IMR-90 (cell line): ENCODE measurements around the gene GDI2. TPM values are rescaled to one million over a fixed set of nuclear protein-coding genes. Genes with fewer than 3 reads are reported as not detected.

Experiments used
- ATAC-seq: fragments of 200-7000 bp; cut with Tn5 transposase; 2 replicates; pipeline ENCODE4 v1.9.1; 2020; ENCODE audit warnings: low read depth, mild to moderate bottlenecking, moderate library complexity
- BruUV-seq: library from RNA; stranded (reverse); fragments of 400-500 nt; replicated peaks from 2 replicates; lab custom pipeline; 2021; lab: Mats Ljungman, UMichigan
- CTCF ChIA-PET: fragments of 300-600 bp; formaldehyde crosslinking; extraction: SDS; loops from one replicate; lab custom pipeline; 2021; ENCODE audit warnings: antibody characterized with exemption; lab: Yijun Ruan, JAX
- POLR2A ChIA-PET: fragments of 300-600 bp; sonication (Branson Sonifier 250); formaldehyde crosslinking; loops from one replicate; lab custom pipeline; 2022; ENCODE audit warnings: antibody characterized with exemption; ENCODE audit not compliant: unreplicated experiment; lab: Charles Lee
- DNase-seq: peaks from one replicate; pipeline ENCODE4 v3.0.0; 2013
- H2AFZ ChIP-seq: replicated peaks from 2 replicates; pipeline ENCODE3; 2013; ENCODE audit warnings: low read length, mild to moderate bottlenecking; ENCODE audit not compliant: poor library complexity
- H2AK5ac ChIP-seq: 2 replicates; pipeline ENCODE4 v1.6.1; 2013; ENCODE audit warnings: low read depth, low read length, inconsistent platforms
- H2AK9ac ChIP-seq: replicated peaks from 2 replicates; pipeline ENCODE3; 2013; ENCODE audit warnings: mild to moderate bottlenecking, low read depth, low read length, moderate library complexity; ENCODE audit not compliant: poor library complexity
- H2BK120ac ChIP-seq: 2 replicates; pipeline ENCODE4 v1.6.1; 2013; ENCODE audit warnings: low read depth, low read length, inconsistent platforms
- H2BK15ac ChIP-seq: 3 replicates; pipeline ENCODE4 v1.6.1; 2013; ENCODE audit warnings: low read depth, low read length, inconsistent platforms
- H2BK20ac ChIP-seq: 2 replicates; pipeline ENCODE4 v1.6.1; 2013; ENCODE audit warnings: low read depth, mild to moderate bottlenecking, inconsistent platforms, low read length, moderate library complexity
- H2BK5ac ChIP-seq: 2 replicates; pipeline ENCODE4 v1.6.1; 2013; ENCODE audit warnings: mild to moderate bottlenecking, low read depth, low read length, inconsistent platforms; ENCODE audit not compliant: poor library complexity, severe bottlenecking
- H3K14ac ChIP-seq: replicated peaks from 2 replicates; pipeline ENCODE4 v1.6.1; 2013; ENCODE audit warnings: low read depth, low read length, inconsistent platforms
- H3K18ac ChIP-seq: 2 replicates; pipeline ENCODE4 v1.6.1; 2013; ENCODE audit warnings: low read depth, low read length, control low read depth
- H3K23ac ChIP-seq: 2 replicates; pipeline ENCODE4 v1.6.1; 2013; ENCODE audit warnings: low read depth, low read length, inconsistent platforms
- H3K27ac ChIP-seq: 2 replicates; pipeline ENCODE4 v1.5.1; 2013; ENCODE audit warnings: mild to moderate bottlenecking, control low read depth, low read length; ENCODE audit not compliant: insufficient read depth
- H3K27me3 ChIP-seq: 2 replicates; pipeline ENCODE4 v1.6.1; 2013; ENCODE audit warnings: low read length; ENCODE audit not compliant: control insufficient read depth, insufficient read depth
- H3K36me3 ChIP-seq: 2 replicates; pipeline ENCODE4 v1.6.1; 2013; ENCODE audit warnings: low read length, mixed read lengths; ENCODE audit not compliant: control insufficient read depth, insufficient read depth
- H3K4ac ChIP-seq: 2 replicates; pipeline ENCODE4 v1.6.1; 2013; ENCODE audit warnings: low read depth, low read length, inconsistent platforms
- H3K4me1 ChIP-seq: 2 replicates; pipeline ENCODE4 v1.6.1; 2013; ENCODE audit warnings: low read length, mixed read lengths; ENCODE audit not compliant: control insufficient read depth, insufficient read depth
- H3K4me2 ChIP-seq: 2 replicates; pipeline ENCODE4 v1.6.1; 2013; ENCODE audit warnings: low read depth, mild to moderate bottlenecking, control low read depth, low read length, moderate library complexity
- H3K4me3 ChIP-seq: 2 replicates; pipeline ENCODE4 v1.5.1; 2013; ENCODE audit warnings: low read depth, mild to moderate bottlenecking, control low read depth, low read length, moderate library complexity; ENCODE audit not compliant: insufficient read depth
- H3K56ac ChIP-seq: 2 replicates; pipeline ENCODE4 v1.6.1; 2013; ENCODE audit warnings: low read length, inconsistent platforms; ENCODE audit not compliant: insufficient read depth; ENCODE audit errors: extremely low read depth
- H3K79me1 ChIP-seq, 2 experiments: 2 replicates each; pipeline ENCODE4 v1.6.1; 2013; ENCODE audit warnings: low read length in 2 of 2, inconsistent platforms in 1 of 2, low read depth in 1 of 2
- H3K9ac ChIP-seq: 2 replicates; pipeline ENCODE4 v1.6.1; 2013; ENCODE audit warnings: low read depth, low read length, control low read depth
- H3K9me1 ChIP-seq: 2 replicates; pipeline ENCODE4 v1.6.1; 2013; ENCODE audit warnings: low read length, inconsistent platforms; ENCODE audit not compliant: insufficient read depth
- H3K9me3 ChIP-seq: 2 replicates; pipeline ENCODE4 v1.6.1; 2013; ENCODE audit warnings: low read length; ENCODE audit not compliant: control insufficient read depth, insufficient read depth
- H4K20me1 ChIP-seq: 2 replicates; pipeline ENCODE4 v1.6.1; 2013; ENCODE audit warnings: low read length, inconsistent platforms; ENCODE audit not compliant: insufficient read depth
- H4K5ac ChIP-seq: 2 replicates; pipeline ENCODE4 v1.6.1; 2013; ENCODE audit warnings: mild to moderate bottlenecking, low read depth, low read length, control low read depth
- H4K8ac ChIP-seq, 2 experiments: 2 replicates each; pipeline ENCODE4 v1.6.1; 2013; ENCODE audit warnings: low read depth in 2 of 2, low read length in 2 of 2, control low read depth in 1 of 2, inconsistent platforms in 1 of 2
- H4K91ac ChIP-seq: 2 replicates; pipeline ENCODE4 v1.6.1; 2013; ENCODE audit warnings: low read depth, low read length, inconsistent platforms; ENCODE audit not compliant: insufficient read depth
- CEBPB ChIP-seq: IDR thresholded peaks from 2 replicates; pipeline ENCODE4 v1.6.1; 2012; ENCODE audit warnings: low read depth, low read length, improper control_type of control experiment
- CHD1 ChIP-seq: IDR thresholded peaks from 2 replicates; pipeline ENCODE4 v1.6.1; 2012; ENCODE audit warnings: low read depth, low read length, improper control_type of control experiment
- USF2 ChIP-seq: fragments of 150-350 bp; IDR thresholded peaks from 2 replicates; pipeline ENCODE4 v1.6.1; 2017; ENCODE audit warnings: mild to moderate bottlenecking, antibody characterized with exemption, low read length, low read depth
- WGBS, 2 experiments: methylation state at CpG; one replicate each; pipeline versions ENCODE4 v1.1.5 to v1.1.7; 2013; ENCODE audit warnings: missing lambda C conversion rate in 2 of 2; ENCODE audit not compliant: insufficient read length in 1 of 2; ENCODE audit errors: extremely low coverage in 2 of 2; 5-methylcytosine and 5-hydroxymethylcytosine counted together
- dilution Hi-C: fragments of 300-500 bp; cut with HindIII; formaldehyde crosslinking; loops from one replicate; pipeline ENCODE4 v1.14.3; 2018; ENCODE audit warnings: low sequenced_read_pairs; ENCODE audit not compliant: unreplicated experiment
- in situ Hi-C: fragments of 300-500 bp; cut with MboI; formaldehyde crosslinking; loops from 3 replicates; pipeline ENCODE4 v1.14.3; 2019; ENCODE audit warnings: low sequenced_read_pairs, inconsistent platforms, mixed read lengths
- intact Hi-C: fragments of 100-400 bp; cut with micrococcal nuclease; formaldehyde crosslinking; loops from 2 replicates; pipeline ENCODE4 v1.10.0; 2022
- polyA plus RNA-seq, 3 experiments: library from polyadenylated mRNA; depleted of rRNA; stranded (reverse); fragments of >200 nt; gene quantifications; 2 replicates each; pipeline ENCODE4 v1.2.3, GENCODE V29; 2012; ENCODE audit warnings: low replicate concordance in 1 of 3
- total RNA-seq: library from RNA; depleted of rRNA; stranded (reverse); fragments of >200 nt; gene quantifications from 2 replicates; pipeline ENCODE4 v1.2.3, GENCODE V29; 2012

Gene GDI2
- total and polyA plus RNA-seq, 2 of the 4 experiments (the other 2 are of a cell fraction), result 171 to 396 TPM

- intact Hi-C loops, result no loop called here
- H3K9me1 ChIP-seq, result peaks cover 3% of the 10 kb centered on the region; the same call in 1 of the 2 replicates
- H2BK20ac ChIP-seq, result no peak overlapping the region
- H3K9ac ChIP-seq, result no peak overlapping the region
- ATAC-seq (no peak), DNase-seq (peak; percentile 22)
- no peak overlapping the region for H2AK9ac ChIP-seq
- H3K36me3 ChIP-seq, result peaks cover 28% of the 10 kb centered on the region
- no peak overlapping the region for H4K91ac ChIP-seq
- ChIA-PET POLR2A (no interaction called here), CTCF (no interaction called here)
- H2BK120ac ChIP-seq, result no peak overlapping the region
- no peaks in the 10 kb centered on the region for H3K27me3 ChIP-seq
- H3K4me2 ChIP-seq, result no peak overlapping the region
- no TSS peak for BruUV-seq
- no peak overlapping the region for H3K18ac ChIP-seq
- H3K4ac ChIP-seq, result no peak overlapping the region
- H3K4me3 ChIP-seq, result no peak overlapping the region
- no peak overlapping the region for H4K8ac ChIP-seq
- no peak overlapping the region for H3K56ac ChIP-seq
- no peak overlapping the region for H2AFZ ChIP-seq
- peaks cover 77% of the 10 kb centered on the region for H4K20me1 ChIP-seq
- H4K5ac ChIP-seq, result no peak overlapping the region
- H2BK5ac ChIP-seq, result no peak overlapping the region
- dilution Hi-C loops, result no loop called here
- no peak overlapping the region for H3K14ac ChIP-seq
- no peaks in the 10 kb centered on the region for H3K4me1 ChIP-seq
- no peak overlapping the region for H3K23ac ChIP-seq
- in situ Hi-C loops, result no loop called here
- no peaks in the 10 kb centered on the region for H3K9me3 ChIP-seq
- WGBS, 2 experiments, result no CpG with 5 or more reads among the region's 3 CpGs
- H3K79me1 ChIP-seq, result peaks cover 8 to 47% of the 10 kb centered on the region in 2 experiments
- no peak overlapping the region for H2AK5ac ChIP-seq
- no peak overlapping the region for H2BK15ac ChIP-seq
- H3K27ac ChIP-seq, result no peak overlapping the region
- no peak for TF ChIP-seq CHD1
- TF ChIP-seq CEBPB, result peak; percentile 72
- TF ChIP-seq USF2, result no peak
These were observed 12.5 kb downstream of the GDI2 start for GRCh38 chr10:5800782-5801181.
